Measurements from ENCODE around the gene POLL.

DNA sequence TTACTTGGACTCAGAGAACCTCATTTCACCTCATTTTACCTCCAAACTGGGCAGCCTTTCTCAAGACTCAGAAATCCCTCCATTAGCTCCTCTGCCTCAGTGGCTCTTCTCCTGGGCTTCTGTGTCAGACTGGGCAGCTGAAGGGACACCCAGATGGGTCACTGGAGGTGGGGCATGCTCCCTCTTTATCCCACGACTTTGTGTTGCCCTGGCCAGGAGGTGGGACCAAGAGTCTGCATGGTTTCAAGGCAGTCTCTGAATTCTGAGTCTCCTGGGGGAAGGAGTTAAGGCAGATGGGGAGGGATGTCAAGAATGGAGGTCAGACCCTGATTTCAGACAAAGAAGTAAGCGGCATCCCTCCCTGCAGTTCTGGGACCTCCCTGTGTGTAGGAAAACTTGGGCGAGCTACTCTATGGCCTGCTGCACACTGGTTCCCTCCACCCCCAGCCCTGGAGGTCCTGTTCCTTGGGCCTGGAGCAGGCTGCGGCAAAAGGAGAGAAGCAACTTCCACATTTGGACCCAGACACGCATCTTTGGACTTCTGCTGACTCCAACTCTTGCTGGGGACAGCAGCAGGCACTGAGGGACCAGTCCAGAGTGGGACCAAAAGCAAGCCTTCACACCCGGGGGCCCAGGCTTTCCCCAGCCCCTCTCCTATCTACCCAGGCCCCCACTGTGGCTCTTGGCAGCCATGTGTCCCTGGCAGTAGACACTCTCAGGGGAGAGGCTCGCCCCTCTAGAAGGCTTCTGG, 10.8 kb downstream of the POLL start:
- TF ChIP-seq CTCF (IDR thresholded peaks at IDR 0.05; ENCODE audit: insufficient read depth, low read length, poor library complexity, severe bottlenecking) (no peak), EZH2phosphoT487 (conservative IDR thresholded peaks at IDR 0.05; ENCODE audit: low read length) (no peak)

Data from SU-DHL-6 (cell line).